AG09309 (cell line): Measurements from ENCODE around the gene SHISA8.

ENCODE experiments used
- DNase-seq: peaks from one replicate; pipeline ENCODE4 v3.0.0-alpha.2; 2010; ENCODE audit warnings: low read depth
- H3K4me3 ChIP-seq: 2 replicates; pipeline ENCODE4 v1.5.1; 2011; ENCODE audit warnings: mild to moderate bottlenecking, low read depth, low read length, moderate library complexity; ENCODE audit not compliant: control insufficient read depth
- CTCF ChIP-seq: IDR thresholded peaks from 2 replicates; pipeline ENCODE4 v1.5.1; 2011; ENCODE audit warnings: mild to moderate bottlenecking, low read depth, low read length, inconsistent platforms; ENCODE audit not compliant: insufficient read depth, control insufficient read depth; ENCODE audit errors: missing control alignments

The SHISA8 gene

GRCh38 chr22:41914611-41915034, 251 bp downstream of the SHISA8 start:
- no peak for TF ChIP-seq CTCF
- no peak for DNase-seq
- H3K4me3 ChIP-seq, result no peak overlapping the region

- TF ChIP-seq CTCF, result no peak
- DNase-seq, result no peak
- no peak overlapping the region for H3K4me3 ChIP-seq
These were observed 886 bp downstream of the SHISA8 start for GRCh38 chr22:41913842-41914534.

GRCh38 chr22:41913040-41913719, 1.7 kb downstream of the SHISA8 start:
- no peak for DNase-seq
- no peak for TF ChIP-seq CTCF

GRCh38 chr22:41912338-41913039, 2.4 kb downstream of the SHISA8 start:
- TF ChIP-seq CTCF, result no peak
- no peak for DNase-seq
- no peak overlapping the region for H3K4me3 ChIP-seq

More at GRCh38 chr22:41913040-41913719, 1.7 kb downstream of the SHISA8 start:
- no peak overlapping the region for H3K4me3 ChIP-seq

GRCh38 chr22:41911001-41911611, 3.8 kb downstream of the SHISA8 start:
- H3K4me3 ChIP-seq, result no peak overlapping the region
- DNase-seq, result no peak
- TF ChIP-seq CTCF, result no peak
